Adrenal gland (tissue), 5 donors: Measurements from ENCODE around the gene GPRC5D.

Experiments used
- CTCF ChIP-seq, 6 experiments: fragments of 450-650 bp in 4 of 6; fragments of 200-600 bp in 2 of 6; sonication (generic) in 1 of 6; IDR thresholded peaks; 1 replicate in 5 of 6; 2 replicates in 1 of 6; pipeline versions ENCODE4 v1.5.1 to v1.8.0; 2016 to 2021; ENCODE audit warnings: antibody characterized with exemption in 6 of 6, mild to moderate bottlenecking in 2 of 6, moderate library complexity in 1 of 6
- POLR2A ChIP-seq, 2 donors: fragments of 450-650 bp; IDR thresholded peaks; one replicate each; pipeline ENCODE4 v1.6.1; 2017; ENCODE audit warnings: antibody characterized with exemption in 2 of 2, mild to moderate bottlenecking in 2 of 2, moderate library complexity in 1 of 2
- donor health status: DM: no; HTN: no; CAD: no.

GRCh38 chr12:12900786-12901157, 51.2 kb downstream of the GPRC5D start:
- TF ChIP-seq POLR2A (IDR thresholded peaks at IDR 0.05), result no peak
- no peak for TF ChIP-seq CTCF (IDR thresholded peaks at IDR 0.05)
